Activated T-cell treated with anti-CD3 and anti-CD28 coated beads, Interleukin-2, amount 50 U/mL, for 48 hours (primary cell): Measurements from ENCODE around the gene GPC5.

Experiments used
- DNase-seq, 2 experiments: peaks; one replicate each; pipeline ENCODE4 v3.0.0-alpha.2; 2020

The GPC5 gene

GRCh38 chr13:92313382-92313781 lies 915.0 kb downstream of the GPC5 start:
- DNase-seq: no peak

GRCh38 chr13:92315265-92315664 lies 916.8 kb downstream of the GPC5 start:
- DNase-seq: no peak

- no peak for DNase-seq
Observed at GRCh38 chr13:92316030-92316429, 917.6 kb downstream of the GPC5 start.

- no peak for DNase-seq
Observed at GRCh38 chr13:92317066-92317465, 918.6 kb downstream of the GPC5 start.

GRCh38 chr13:92320323-92320722 lies 921.9 kb downstream of the GPC5 start:
- DNase-seq: no peak

- DNase-seq: no peak
Observed at GRCh38 chr13:92321174-92321573, 922.8 kb downstream of the GPC5 start.

- DNase-seq: no peak
Observed at GRCh38 chr13:92345627-92346026, 947.2 kb downstream of the GPC5 start.

GRCh38 chr13:92346046-92346445 lies 947.6 kb downstream of the GPC5 start:
- no peak for DNase-seq

- no peak for DNase-seq
Observed at GRCh38 chr13:92354583-92354982, 956.2 kb downstream of the GPC5 start.

- no peak for DNase-seq
Observed at GRCh38 chr13:92355213-92355612, 956.8 kb downstream of the GPC5 start.

- no peak for DNase-seq
Observed at GRCh38 chr13:92362717-92363116, 964.3 kb downstream of the GPC5 start.

GRCh38 chr13:92365904-92366303 lies 967.5 kb downstream of the GPC5 start:
- no peak for DNase-seq

- DNase-seq: no peak
Observed at GRCh38 chr13:92377396-92377795, 979.0 kb downstream of the GPC5 start.

GRCh38 chr13:92379371-92379770 lies 981.0 kb downstream of the GPC5 start:
- DNase-seq: no peak

GRCh38 chr13:92384410-92384809 lies 986.0 kb downstream of the GPC5 start:
- no peak for DNase-seq

- no peak for DNase-seq
Observed at GRCh38 chr13:92387245-92387644, 988.8 kb downstream of the GPC5 start.

- no peak for DNase-seq
Observed at GRCh38 chr13:92390217-92390616, 991.8 kb downstream of the GPC5 start.

- DNase-seq: no peak
Observed at GRCh38 chr13:92403606-92404005, 1005.2 kb downstream of the GPC5 start.

GRCh38 chr13:92407858-92408257 lies 1009.4 kb downstream of the GPC5 start:
- DNase-seq: no peak

GRCh38 chr13:92412481-92412880 lies 1014.1 kb downstream of the GPC5 start:
- DNase-seq: no peak

- no peak for DNase-seq
Observed at GRCh38 chr13:92412996-92413395, 1014.6 kb downstream of the GPC5 start.

- no peak for DNase-seq
Observed at GRCh38 chr13:92413452-92413851, 1015.0 kb downstream of the GPC5 start.

- DNase-seq: no peak
Observed at GRCh38 chr13:92414851-92415250, 1016.4 kb downstream of the GPC5 start.

- DNase-seq: no peak
Observed at GRCh38 chr13:92415781-92416180, 1017.4 kb downstream of the GPC5 start.

- no peak for DNase-seq
Observed at GRCh38 chr13:92418818-92419412, 1020.5 kb downstream of the GPC5 start.

GRCh38 chr13:92429231-92429630 lies 1030.8 kb downstream of the GPC5 start:
- DNase-seq: no peak
